RPMI8226 (cell line): Measurements from ENCODE around the gene DNASE2.
"Not testable (repeated sequence)": the region's sequence is repeated elsewhere in the genome, so short reads cannot be mapped to it uniquely, and the experiment has no call there.

Source experiments
- DNase-seq: peaks from one replicate; pipeline ENCODE4 v3.0.0-alpha.2; 2015

Gene DNASE2, protein sequence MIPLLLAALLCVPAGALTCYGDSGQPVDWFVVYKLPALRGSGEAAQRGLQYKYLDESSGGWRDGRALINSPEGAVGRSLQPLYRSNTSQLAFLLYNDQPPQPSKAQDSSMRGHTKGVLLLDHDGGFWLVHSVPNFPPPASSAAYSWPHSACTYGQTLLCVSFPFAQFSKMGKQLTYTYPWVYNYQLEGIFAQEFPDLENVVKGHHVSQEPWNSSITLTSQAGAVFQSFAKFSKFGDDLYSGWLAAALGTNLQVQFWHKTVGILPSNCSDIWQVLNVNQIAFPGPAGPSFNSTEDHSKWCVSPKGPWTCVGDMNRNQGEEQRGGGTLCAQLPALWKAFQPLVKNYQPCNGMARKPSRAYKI

DNA sequence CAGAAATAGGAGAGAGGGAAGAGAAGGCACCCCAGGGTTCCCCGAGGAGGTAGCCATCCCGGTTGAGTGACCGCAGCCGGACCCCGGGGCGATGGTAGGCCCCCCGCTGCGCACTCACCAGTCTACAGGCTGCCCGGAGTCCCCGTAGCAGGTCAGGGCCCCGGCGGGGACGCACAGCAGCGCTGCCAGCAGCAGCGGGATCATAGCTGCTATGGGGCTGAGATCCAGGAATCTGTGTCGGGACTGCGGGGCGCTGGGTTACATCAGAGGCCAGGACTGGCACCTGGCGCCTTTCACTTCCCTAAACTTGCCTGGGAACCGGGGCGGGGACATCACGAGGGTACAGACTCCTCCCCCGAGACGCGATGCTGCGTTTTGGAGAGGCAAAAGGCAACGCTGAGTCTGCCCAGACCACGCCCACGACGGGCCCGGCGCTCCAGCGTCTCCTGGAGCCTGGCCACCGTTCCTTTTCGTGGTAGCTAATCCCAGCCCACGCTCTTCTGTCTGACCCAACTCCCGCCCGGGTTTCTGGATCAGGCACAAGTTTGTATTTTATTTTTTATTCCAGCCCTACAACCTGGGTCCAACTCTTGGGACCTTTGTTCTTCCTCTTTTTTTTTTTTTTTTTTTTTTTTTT, at the start of gene DNASE2:
Gene DNASE2, minus strand, starts transcription at position 278 of the 637 bp plus-strand sequence. Its CDS starts 74 bp downstream, at position 204.
- peak; percentile 99 for DNase-seq

DNA sequence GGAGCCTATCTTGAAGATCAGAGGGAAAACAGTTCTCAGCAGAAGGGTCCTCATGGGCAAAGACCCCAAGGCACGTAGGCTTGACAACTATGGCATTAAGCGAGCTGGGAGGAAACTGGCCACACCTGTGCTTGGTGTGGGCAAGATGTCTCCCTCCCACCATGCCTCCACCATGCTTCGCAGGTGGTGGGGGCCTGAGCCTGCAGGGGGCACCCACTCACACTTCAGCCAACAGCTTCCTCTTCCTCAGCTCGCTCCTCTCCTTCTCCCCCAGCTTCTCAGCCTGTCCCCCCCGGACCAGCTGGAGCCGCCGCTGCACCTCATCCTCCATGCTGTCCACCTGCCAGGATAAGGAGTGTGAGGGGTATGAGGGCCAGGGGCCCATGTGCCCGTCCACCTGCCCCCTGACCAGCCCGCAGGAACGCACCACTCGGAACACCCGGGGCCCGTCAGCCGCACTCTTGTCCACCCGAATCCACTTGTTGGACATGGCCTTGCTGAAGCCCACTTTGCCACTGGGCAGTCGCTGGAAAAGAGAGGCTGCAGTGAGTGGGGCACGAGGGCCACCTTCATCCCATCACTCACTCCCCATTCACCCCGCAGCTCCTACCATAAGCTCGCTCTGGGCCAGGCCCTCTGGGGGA, 48.9 kb upstream of the DNASE2 start:
- DNase-seq = no peak

DNA sequence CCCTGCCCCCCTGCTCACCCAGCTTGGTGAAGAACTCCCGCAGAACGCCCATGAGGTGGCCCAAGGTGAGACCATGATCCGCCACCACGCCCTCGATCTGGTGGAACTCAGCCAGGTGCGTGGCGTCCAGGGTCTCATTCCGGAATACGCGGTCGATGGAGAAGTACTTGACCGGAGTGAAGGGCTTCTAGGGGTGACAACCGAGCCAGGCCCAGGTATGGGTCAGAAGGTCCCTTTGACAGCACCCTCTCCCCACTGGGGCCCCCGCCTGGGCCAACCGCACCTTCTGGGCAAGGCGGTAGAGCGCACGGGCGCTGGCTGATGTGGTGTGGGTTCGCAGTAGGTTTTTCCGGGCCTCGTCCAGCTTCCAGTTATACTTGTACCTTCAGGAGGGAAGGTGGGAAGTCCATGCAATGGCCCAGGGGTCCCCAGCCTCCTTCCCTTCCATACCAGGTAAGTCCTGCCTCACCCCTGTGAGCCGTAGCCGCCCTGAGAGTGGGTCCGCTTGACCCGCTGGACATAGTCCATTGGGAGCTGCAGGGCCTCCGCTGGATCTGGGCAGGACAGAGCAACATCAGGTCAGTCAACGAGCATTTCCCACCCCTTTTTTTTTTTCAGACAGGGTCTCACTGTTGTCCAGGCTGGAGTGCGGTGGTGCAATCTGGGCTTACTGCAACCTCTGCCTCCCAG, 43.5 kb upstream of the DNASE2 start:
- DNase-seq = no peak

DNA sequence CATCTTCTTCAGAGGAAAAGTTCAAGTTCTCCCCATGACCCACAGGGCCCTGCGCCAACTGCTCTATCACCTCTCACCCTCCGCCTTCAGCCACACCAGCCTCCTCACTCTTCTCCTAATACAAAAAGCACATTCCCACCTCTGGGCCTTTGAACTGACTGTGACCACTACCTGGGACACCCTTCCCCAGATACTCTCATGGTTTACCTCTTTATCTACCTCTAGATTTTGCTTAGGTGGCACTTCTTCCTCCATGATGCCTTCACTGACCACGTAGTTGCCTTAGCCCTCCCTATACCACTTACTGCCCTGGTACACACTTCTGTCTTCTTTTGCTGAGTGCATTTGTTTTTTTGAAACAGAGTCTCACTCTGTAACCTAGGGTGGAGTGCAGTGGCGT, 41.7 kb upstream of the DNASE2 start:
- DNase-seq = no peak

DNA sequence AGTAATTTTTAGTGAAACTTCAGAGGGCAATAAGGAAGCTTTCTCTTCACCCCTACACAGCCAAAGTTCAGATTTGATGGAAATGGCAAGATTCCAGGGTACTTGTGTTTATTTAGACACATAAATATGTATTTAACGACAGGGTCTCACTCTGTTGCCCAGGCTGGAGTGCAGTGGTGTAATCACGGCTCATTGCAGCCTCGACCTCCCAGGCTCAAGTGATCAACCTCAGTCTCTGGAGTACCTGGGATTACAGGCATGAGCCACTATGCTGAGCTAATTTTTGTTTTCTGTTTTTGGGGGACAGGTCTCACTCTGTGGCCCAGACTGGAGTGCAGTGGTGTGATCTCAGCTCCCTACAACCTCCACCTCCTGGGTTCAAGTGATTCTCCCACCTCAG, 39.8 kb upstream of the DNASE2 start:
- no peak for DNase-seq

DNA sequence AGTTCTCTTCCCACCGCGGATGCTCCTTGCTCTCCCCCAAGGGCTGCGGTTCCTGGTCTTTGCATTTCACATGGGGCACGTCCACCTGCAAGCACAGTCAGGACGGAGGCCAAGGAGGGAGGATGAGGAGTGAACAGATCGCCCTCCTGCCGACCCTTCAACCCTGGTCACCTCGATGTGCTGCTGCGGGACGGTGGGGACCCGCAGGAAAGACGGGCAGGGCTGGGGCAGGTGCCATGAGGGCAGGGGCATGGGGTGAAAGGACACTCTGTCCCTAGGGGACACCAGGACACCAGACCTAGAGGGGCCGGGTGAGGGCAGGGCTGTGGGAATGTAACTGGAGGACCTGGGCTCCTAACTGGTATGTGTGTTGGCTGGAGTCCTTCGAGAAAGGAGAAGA, 37.0 kb upstream of the DNASE2 start:
- DNase-seq = no peak

DNA sequence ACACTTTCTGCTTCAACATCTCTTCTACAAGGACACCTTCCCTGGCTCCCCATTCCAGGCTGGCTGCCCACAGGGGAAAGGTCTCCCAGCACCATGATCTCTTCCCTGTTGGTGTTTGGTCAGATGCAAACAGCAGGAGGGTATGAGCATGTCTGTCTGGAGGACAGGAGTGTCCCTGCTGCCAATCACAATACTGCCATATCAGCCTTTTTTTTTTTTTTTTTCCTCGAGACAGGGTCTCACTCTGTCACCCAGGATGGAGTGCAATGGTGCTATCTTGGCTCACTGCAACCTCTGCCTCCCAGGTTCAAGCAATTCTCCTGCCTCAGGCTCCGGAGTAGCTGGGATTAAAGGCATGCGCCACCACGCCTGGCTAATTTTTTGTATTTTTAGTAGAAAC, 34.6 kb upstream of the DNASE2 start:
- not testable (repeated sequence) for DNase-seq

DNA sequence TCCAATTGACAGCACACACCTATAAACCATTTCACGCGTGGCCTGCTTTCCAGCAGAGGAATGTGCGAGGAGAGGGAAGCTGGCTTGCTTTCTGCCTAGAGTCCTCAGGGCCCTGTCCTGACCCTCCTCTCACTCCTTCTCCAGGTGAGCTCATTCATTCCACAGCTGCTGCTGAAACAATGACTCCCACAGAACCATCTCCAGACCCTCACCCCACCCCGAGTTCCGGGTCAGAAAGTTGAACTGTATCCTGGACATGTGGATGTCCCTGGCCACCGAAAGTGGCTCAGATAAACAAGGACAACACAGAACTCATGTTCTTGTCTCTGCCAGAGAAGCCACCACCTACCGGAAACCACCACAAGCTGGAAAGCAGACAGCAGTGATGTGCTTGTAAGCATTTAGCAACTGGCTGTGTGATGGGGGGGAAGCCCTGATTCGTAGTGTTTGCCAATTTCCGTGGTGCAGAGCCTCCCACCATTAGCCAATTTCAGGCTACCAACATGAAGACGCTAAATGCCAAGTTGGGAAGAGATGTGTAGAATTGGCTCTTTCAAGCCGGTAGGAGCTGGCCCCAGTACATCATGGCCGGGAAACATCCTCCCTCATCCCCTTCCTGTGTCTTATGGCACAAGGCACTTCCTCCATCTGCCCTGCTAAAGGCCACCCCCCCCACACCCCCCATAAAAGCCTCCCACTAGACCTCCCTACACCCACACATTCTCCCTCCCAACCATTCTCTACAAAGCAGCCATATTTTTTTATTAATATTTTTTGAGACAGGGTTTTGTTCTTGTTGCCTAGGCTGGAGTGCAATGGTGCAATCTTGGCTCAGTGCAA, 32.8 kb upstream of the DNASE2 start:
- peak; percentile 67 for DNase-seq

DNA sequence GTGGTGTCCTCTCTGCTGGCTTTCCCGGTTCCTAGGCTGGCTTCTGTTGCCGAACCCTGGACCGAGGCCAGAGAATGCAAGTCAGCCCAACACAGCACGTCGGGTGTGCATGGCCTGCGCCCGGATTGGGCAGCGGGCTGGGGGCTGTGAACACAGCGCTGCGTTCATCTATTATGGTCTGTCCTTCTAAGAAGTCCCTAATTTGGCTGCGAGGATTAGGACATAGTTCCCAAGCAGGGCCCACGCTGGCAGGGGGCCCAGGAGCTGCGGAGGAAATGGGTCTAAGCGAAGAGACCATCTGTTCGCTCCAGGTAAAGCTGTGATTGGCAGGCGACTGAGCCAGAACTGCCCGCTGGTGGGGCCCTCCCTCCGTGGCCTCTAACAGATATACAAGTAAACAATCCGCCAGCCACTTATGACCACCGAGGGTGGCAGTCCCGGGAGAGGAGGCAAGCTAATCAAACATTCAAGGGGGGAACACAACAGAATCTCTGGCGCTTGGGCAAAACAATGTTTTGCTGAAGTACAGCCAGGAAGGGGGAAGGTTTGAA, 31.8 kb upstream of the DNASE2 start:
- DNase-seq = no peak

DNA sequence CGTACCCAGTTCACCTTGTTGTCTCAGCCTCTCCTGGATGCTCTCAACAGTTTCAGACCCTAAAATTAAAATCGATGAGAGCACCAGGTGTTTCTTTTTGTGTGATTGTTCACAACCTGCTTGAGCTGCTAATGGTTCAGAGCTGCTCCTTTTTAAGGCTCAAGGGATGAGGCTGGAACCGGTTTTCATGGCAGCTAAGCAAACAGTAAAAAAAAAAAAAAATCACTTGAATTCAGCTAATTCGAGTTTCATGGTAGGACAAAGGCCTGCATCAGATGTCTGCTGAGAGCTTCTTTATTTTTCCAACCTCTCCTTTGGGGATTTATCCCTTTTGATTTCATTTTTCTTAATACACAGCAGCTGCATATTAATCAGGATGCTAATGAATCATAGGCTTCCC, 31.3 kb upstream of the DNASE2 start:
- no peak for DNase-seq

DNA sequence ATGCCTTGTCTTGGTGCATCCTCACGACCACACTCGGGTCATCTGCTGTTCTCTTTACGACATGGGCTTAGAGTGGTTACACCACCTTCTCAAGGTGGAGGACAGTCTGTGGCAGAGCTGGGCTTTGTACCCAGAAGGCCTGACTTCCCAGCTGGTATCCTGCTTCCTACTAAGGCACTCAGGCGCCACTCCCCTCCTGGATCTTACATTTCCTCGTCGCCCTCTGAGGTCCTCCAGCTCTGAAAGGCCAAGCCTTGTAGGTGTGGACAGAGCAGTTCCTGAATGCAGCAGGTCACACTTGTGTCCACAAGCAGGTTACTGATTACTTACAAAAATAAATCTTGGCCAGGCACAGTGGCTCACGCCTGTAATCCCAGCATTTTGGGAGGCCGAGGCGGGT, 25.9 kb upstream of the DNASE2 start:
- DNase-seq = no peak

DNA sequence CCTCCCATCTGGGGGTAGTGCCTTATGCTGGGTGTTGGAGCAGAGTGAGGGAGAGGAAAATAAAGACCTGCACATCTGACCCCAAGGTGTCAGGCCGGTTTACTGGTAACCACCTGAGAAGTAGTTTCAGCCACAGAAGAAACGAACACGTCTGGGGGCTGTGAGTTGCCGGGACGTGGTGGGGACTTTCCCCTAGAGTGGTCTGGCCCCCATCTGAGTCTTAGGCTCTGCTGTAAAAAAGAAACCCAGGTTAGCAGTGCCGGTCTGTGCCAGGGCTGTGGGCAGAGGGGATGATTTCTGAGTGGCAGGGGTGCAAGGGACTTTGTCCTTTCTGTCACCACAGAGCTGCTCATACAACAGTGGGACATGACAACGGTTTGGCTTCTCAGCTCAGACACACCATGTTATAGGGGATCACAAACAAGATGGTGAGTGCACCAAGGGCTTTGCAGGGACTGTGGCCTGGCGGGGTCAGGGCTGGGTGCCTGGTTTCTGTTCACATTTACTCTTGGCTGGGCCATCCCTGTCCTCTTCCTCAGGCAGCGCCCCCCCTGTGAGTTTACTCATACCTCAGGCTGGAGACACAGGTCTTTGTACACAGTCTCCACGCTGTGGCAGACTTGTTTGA, 18.8 kb upstream of the DNASE2 start:
- DNase-seq = no peak

DNA sequence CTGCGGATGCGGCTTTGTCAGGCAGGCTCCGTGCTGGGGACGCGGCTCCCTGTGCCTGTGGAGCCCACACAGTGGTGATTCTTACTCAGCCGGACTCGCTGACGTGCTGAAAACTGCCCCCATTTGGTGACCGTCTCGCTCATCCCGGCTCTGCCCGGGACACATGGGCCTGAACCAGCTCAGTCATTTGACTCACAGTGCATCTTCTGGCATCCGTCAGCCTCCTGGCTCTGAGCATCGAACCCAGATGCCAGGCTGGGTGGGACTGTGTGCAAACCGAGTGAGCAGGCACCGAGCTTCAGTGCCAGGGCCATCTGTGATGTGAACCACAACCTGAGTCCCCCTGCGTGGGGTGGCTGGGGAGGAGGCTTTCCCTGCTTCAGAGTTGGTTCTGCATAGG, 15.2 kb upstream of the DNASE2 start:
- no peak for DNase-seq

DNA sequence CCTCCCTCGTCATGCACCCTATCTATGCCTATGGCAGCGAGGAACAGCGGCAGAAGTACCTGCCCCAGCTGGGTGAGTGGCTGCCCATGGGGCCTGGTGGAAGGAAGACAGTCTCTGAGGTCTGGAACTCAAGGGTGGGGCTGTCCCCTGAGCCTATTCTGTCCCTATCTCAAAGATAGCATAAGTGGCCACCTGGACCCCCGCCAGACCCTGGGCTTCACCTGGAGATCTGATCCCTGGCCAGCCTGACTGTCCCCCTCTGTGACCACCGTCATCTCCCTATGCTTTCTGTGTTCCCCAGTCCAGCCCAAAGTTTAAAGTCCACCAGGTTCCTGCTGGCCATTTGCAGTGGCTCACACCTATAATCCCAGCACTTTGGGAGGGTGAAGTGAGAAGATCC, 12.3 kb upstream of the DNASE2 start:
- no peak for DNase-seq

DNA sequence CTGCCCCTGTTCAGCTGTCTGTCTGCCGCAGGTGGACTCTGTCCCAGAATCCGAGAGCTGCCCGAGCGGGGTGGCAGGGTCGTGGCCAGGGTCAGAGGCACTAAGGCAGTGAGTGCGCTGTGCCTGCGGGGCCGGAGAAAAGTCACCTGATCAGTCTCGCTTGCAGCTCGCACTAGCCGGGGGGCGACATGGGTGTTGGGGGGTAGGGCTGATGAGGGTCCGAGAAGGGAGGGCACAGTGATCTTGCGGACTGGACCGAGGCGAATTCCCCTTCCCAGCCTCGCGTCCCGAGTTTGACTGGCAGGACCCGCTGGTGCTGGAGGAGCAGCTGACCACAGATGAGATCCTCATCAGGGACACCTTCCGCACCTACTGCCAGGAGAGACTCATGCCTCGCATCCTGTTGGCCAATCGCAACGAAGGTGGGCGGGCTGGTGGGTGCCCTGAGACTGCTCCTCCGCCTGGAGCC, 10.3 kb upstream of the DNASE2 start:
- DNase-seq = no peak

DNA sequence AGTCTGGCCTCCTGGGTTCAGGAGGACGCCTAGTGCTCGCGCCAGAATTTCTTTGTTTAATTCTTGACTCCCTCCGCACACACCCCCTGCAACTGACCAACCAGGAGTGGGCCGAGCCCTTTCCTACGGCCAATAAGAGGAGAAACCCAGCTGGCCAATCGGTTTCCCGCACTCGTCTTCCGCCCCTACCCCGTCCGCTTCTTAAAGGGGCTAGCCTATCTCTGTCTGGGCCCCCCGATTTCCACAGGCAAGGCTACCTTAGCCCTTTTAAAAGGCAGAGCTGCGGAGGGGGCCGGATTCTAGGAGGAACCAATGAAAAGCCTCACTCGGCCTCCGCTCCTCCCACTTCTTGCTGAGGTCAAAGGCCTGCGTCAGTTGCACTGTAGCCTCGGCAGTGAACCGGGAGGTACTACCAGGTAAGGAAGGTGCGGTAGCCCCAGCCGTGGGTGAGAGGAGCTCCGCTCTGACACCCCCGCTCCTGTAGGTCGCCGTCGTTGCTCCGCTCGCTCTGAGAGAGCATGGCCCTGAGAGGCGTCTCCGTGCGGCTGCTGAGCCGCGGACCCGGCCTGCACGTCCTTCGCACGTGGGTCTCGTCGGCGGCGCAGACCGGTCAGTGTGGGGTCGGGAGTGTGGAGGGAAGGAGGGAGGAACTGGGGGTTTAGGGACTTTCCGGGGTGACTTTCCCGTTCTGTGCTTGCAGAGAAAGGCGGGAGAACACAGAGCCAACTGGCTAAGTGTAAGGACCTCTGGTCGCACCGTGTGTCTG, 9.7 kb upstream of the DNASE2 start, which contains the start of gene GCDH:
Gene GCDH, plus strand, starts transcription at position 374 of the 766 bp plus-strand sequence. Its CDS starts 145 bp downstream, at position 519.
- peak; percentile 99 for DNase-seq

DNA sequence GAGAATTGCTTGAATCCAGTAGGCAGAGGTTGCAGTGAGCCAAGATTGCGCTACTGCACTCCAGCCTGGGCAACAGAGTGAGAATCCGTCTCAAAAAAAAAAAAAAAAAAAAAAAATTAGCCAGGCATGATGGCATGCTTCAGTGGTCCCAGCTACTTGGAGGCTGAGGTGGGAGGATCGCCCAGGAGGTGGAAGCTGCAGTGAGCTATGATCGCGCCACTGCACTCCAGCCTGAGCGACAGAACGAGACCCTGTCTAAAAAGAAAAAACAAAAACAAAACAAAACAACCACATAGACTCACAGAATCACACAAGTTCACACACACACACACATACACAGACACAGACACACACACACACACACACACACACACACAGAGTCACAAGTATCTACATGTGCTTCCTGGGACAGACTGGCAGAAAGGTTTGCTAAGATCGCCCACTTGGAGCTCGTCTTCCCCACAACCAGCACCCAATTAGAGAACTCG, 9.1 kb upstream of the DNASE2 start:
- DNase-seq = not testable (repeated sequence)

DNA sequence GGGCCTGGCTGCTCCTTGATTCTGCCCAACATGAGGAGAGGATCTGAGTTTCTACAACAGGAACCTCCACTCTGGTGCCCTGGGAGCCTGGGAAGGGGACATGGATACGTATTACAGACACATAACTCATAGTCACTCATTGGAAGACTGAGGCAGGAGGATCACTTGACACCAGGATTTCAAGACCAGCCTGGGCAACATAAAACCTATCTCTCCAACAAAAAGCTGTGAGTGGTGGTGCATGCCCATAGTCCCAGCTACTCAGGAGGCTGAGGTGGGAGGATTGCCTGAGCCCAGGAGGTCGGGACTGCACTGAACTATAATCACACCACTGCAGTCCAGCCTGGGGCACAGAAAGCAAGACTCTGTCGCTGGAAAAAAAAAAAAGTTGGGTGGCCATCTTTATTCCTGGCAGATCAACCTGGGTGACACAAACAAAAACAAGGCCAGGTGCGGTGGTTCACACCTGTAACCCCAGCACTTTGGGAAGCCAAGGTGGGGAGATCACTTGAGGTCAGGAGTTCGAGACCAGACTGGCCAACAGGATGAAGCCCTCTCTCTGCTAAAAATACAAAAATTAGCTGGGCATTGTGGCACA, 6.9 kb upstream of the DNASE2 start:
- no peak for DNase-seq

DNA sequence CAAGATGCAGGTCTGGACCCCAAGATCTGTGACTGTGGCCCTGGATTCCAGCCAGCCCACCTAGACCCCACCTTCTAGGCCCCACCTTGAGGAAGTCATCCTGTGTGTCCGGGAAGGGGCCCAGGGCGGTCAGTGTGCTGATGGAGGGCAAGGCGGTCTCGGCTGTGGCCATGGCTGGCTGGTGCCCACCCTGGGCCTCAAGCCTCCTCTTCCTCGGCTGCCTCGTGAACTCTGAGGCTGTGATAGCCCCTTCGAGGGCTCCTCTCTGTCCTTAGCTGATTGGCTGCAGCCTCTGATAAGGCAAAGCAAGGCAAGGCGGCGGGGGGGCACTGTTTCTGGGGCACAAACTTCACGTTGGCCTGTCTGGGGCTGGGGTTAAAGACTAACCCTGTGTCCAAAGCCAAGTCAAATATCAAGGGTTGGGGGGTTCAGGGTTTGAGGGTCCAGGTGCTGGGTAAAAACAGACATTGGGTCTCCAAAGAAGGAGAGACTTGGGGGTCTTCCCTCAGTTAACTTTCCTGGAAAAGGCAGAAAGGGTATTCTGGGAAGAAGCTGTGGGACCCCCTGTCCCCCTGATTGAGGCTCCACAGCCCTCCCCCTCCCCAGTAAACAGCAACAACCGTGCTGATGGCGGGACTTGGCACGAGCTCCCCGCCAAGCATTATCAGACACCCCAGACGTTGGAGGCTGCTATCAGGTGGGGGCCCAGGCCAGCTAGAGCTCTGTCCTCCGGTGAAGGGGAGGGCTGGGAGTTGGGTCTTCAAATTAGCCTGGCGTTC, 5.9 kb upstream of the DNASE2 start, which contains the start of gene KLF1:
Gene KLF1, minus strand, starts transcription at position 233 of the 779 bp plus-strand sequence. Its CDS starts 61 bp downstream, at position 172.
- DNase-seq = no peak
